ENCODE results near the gene SLC7A11.
"Not testable (repeated sequence)": the region's sequence is repeated elsewhere in the genome, so short reads cannot be mapped to it uniquely, and the experiment has no call there.

Gene SLC7A11

DNA sequence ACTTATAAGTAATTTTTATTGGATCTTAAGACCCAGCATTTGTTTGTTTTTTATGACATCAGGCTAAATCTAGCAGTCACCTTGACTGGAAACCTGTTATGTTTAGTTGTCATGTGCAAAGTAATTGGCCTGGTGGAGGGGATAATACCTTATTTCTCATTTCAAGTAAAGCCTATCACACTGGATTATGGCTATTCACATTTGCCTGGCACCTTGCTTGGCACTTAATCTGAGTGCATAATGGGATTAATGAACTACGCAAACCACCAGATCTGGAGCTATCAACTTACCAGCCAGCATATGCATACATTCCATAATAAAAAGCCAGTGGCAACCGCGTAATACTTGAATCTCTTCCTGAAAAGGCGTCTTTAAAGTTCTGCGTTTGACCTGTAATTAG, 23.2 kb downstream of the SLC7A11 start:
- Histone ChIP-seq H3K4ac (ENCODE audit: low read depth, low read length) (no peak overlapping the region), H2AK5ac (ENCODE audit: low read length) (no peak overlapping the region), H3K4me1 (ENCODE audit: control insufficient read depth, low read depth, low read length) (peaks cover 2% of the 10 kb centered on the region), H3K56ac (ENCODE audit: low read length) (no peak overlapping the region), H3K23ac (ENCODE audit: low read length) (no peak overlapping the region), H4K5ac (ENCODE audit: low read length) (no peak overlapping the region), H3K9ac (ENCODE audit: low read length) (no peak overlapping the region), H2BK15ac (replicated peaks; ENCODE audit: low read depth) (no peak overlapping the region), H3K27me3 (ENCODE audit: insufficient read depth, low read length, poor library complexity) (no peaks in the 10 kb centered on the region), H3K36me3 (ENCODE audit: control insufficient read depth, insufficient read depth, low read length) (peaks cover 2% of the 10 kb centered on the region), H3K4me3 (ENCODE audit: low read length) (no peak overlapping the region), H3K27ac (ENCODE audit: low read depth, low read length) (no peak overlapping the region), H2BK5ac (ENCODE audit: low read length) (no peak overlapping the region), H3K79me1 (ENCODE audit: low read length) (peaks cover 2% of the 10 kb centered on the region), H4K8ac (ENCODE audit: low read depth, low read length) (no peak overlapping the region), H3K4me2 (ENCODE audit: low read length) (no peak overlapping the region), H3K18ac (ENCODE audit: low read length) (no peak overlapping the region), H3K79me2 (ENCODE audit: control insufficient read depth, insufficient read depth, low read length) (no peaks in the 10 kb centered on the region), H2BK120ac (ENCODE audit: low read depth, low read length) (no peak overlapping the region)
- WGBS (ENCODE audit: extremely low coverage, insufficient coverage, low lambda C conversion rate): no CpG with 5 or more reads among the region's 5 CpGs
- no peak for DNase-seq

DNA sequence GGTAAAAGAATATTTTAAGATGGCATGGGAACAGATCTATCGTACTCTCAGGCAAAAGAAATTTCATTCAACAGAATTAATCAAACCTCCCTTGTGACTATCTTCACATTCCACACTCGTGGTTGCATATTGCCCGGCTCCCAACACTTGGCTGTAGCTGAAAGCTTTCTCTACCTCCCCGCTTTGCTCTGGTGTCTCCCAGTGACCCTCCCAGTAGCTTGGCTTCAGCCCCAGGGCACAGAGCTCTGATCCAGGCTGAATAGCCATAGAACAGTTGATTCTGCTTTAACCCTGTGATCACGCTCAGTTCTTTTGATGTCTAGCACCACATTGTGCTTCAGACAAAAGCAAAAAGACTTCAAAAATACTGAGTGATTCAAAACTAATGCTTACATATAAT, 24.6 kb downstream of the SLC7A11 start:
- DNase-seq: peak; percentile 80
- Histone ChIP-seq H3K27ac (ENCODE audit: low read depth, low read length) (no peak overlapping the region), H2AK5ac (ENCODE audit: low read length) (no peak overlapping the region), H3K36me3 (ENCODE audit: control insufficient read depth, insufficient read depth, low read length) (peaks cover 2% of the 10 kb centered on the region), H3K27me3 (ENCODE audit: insufficient read depth, low read length, poor library complexity) (no peaks in the 10 kb centered on the region), H3K79me1 (ENCODE audit: low read length) (peaks cover 2% of the 10 kb centered on the region), H3K23ac (ENCODE audit: low read length) (no peak overlapping the region), H3K79me2 (ENCODE audit: control insufficient read depth, insufficient read depth, low read length) (no peaks in the 10 kb centered on the region), H3K4me3 (ENCODE audit: low read length) (no peak overlapping the region), H3K56ac (ENCODE audit: low read length) (no peak overlapping the region), H3K4me2 (ENCODE audit: low read length) (no peak overlapping the region), H2BK15ac (replicated peaks; ENCODE audit: low read depth) (no peak overlapping the region), H3K18ac (ENCODE audit: low read length) (no peak overlapping the region), H4K8ac (ENCODE audit: low read depth, low read length) (no peak overlapping the region), H4K5ac (ENCODE audit: low read length) (no peak overlapping the region), H3K4me1 (ENCODE audit: control insufficient read depth, low read depth, low read length) (peaks cover 2% of the 10 kb centered on the region), H2BK120ac (ENCODE audit: low read depth, low read length) (no peak overlapping the region), H2BK5ac (ENCODE audit: low read length) (no peak overlapping the region), H3K4ac (ENCODE audit: low read depth, low read length) (no peak overlapping the region), H3K9ac (ENCODE audit: low read length) (no peak overlapping the region)
- WGBS (ENCODE audit: extremely low coverage, insufficient coverage, low lambda C conversion rate): no CpG with 5 or more reads among the region's 5 CpGs

DNA sequence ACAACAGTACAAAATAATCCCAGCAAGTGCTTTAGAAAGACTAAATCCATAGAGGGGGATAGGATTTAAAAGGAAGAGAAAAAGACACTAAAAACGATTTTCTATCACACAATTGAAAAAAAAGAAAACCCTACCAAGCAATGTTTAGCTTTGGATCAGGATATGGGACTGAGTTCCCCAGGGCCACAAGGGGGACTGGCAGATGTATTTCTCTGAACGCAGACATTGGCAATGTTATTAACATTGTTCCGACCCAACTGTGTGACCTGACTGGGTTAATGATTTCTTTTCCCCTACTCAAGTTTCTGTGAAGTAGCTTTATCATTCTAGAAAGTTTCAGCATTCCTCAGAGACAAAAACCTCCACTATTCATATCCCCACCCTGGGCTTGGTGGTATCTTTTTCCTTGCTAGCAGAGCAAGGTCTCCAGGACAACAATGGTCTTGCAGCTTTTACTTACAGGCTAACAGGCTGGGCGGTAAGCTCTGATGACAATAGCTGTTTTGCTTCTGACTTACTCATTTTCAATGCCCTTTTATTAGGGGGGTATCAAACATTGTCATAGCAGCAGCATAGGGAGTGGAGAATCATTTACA, 25.8 kb downstream of the SLC7A11 start:
- Histone ChIP-seq H4K8ac (ENCODE audit: low read depth, low read length) (no peak overlapping the region), H3K23ac (ENCODE audit: low read length) (no peak overlapping the region), H3K79me2 (ENCODE audit: control insufficient read depth, insufficient read depth, low read length) (no peaks in the 10 kb centered on the region), H3K9ac (ENCODE audit: low read length) (no peak overlapping the region), H3K4me1 (ENCODE audit: control insufficient read depth, low read depth, low read length) (peaks cover 2% of the 10 kb centered on the region), H3K79me1 (ENCODE audit: low read length) (peaks cover 2% of the 10 kb centered on the region), H3K4me3 (ENCODE audit: low read length) (no peak overlapping the region), H2AK5ac (ENCODE audit: low read length) (no peak overlapping the region), H4K5ac (ENCODE audit: low read length) (no peak overlapping the region), H3K18ac (ENCODE audit: low read length) (peak overlapping the region; percentile 75), H3K36me3 (ENCODE audit: control insufficient read depth, insufficient read depth, low read length) (peaks cover 2% of the 10 kb centered on the region), H3K27me3 (ENCODE audit: insufficient read depth, low read length, poor library complexity) (no peaks in the 10 kb centered on the region), H3K4ac (ENCODE audit: low read depth, low read length) (no peak overlapping the region), H3K27ac (ENCODE audit: low read depth, low read length) (peak overlapping the region; percentile 20), H2BK15ac (replicated peaks; ENCODE audit: low read depth) (no peak overlapping the region), H3K4me2 (ENCODE audit: low read length) (no peak overlapping the region), H3K56ac (ENCODE audit: low read length) (no peak overlapping the region), H2BK120ac (ENCODE audit: low read depth, low read length) (no peak overlapping the region), H2BK5ac (ENCODE audit: low read length) (no peak overlapping the region)
- no CpG with 5 or more reads among the region's 4 CpGs for WGBS (ENCODE audit: extremely low coverage, insufficient coverage, low lambda C conversion rate)
- peak; percentile 86 for DNase-seq

DNA sequence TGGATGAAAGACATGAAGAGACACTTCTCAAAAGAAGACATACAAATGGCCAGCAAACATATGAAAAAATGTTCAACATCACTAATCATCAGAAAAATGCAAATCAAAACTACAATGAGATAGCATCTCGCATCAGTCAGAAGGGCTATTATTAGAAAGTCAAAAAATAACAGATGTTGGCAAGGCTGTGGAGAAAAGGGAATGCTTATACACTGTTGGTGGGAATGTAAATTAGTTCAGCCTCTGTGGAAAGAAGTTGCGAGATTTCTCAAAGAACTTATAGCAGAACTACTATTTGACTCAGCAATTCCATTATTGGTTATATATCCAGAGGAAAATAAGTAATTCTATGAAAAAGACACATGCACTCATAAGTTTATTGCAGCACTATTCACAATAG, 31.6 kb downstream of the SLC7A11 start:
- not testable (repeated sequence) for DNase-seq
- WGBS (ENCODE audit: extremely low coverage, insufficient coverage, low lambda C conversion rate): no CpG with 5 or more reads among the region's 2 CpGs

DNA sequence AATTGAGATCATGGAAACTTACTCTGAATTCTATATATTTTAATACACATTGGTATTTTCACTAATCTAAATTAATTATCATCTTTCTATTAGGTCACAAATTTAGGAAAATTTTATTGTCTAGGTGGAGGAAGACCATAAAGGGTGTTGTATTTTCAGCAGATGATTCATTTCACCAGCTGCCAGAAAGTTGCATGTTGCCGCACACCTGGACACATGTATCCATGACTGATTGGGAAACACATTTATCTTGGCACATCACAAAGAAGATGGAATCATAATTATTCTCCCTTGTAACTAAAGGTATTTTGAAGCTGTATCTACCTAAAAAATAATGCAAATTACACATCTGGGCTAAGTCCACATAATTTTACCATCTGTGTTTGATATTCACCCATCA, 33.1 kb downstream of the SLC7A11 start:
- Histone ChIP-seq H3K79me2 (ENCODE audit: control insufficient read depth, insufficient read depth, low read length) (no peaks in the 10 kb centered on the region), H3K4ac (ENCODE audit: low read depth, low read length) (no peak overlapping the region), H2AK5ac (ENCODE audit: low read length) (no peak overlapping the region), H3K18ac (ENCODE audit: low read length) (no peak overlapping the region), H3K4me3 (ENCODE audit: low read length) (no peak overlapping the region), H3K4me1 (ENCODE audit: control insufficient read depth, low read depth, low read length) (no peaks in the 10 kb centered on the region), H4K8ac (ENCODE audit: low read depth, low read length) (no peak overlapping the region), H3K36me3 (ENCODE audit: control insufficient read depth, insufficient read depth, low read length) (no peaks in the 10 kb centered on the region), H3K9ac (ENCODE audit: low read length) (no peak overlapping the region), H3K27ac (ENCODE audit: low read depth, low read length) (no peak overlapping the region), H2BK15ac (replicated peaks; ENCODE audit: low read depth) (no peak overlapping the region), H3K27me3 (ENCODE audit: insufficient read depth, low read length, poor library complexity) (no peaks in the 10 kb centered on the region), H3K4me2 (ENCODE audit: low read length) (no peak overlapping the region), H3K23ac (ENCODE audit: low read length) (no peak overlapping the region), H3K56ac (ENCODE audit: low read length) (no peak overlapping the region), H4K5ac (ENCODE audit: low read length) (no peak overlapping the region), H2BK5ac (ENCODE audit: low read length) (no peak overlapping the region), H2BK120ac (ENCODE audit: low read depth, low read length) (no peak overlapping the region), H3K79me1 (ENCODE audit: low read length) (no peaks in the 10 kb centered on the region)
- no peak for DNase-seq
- no CpG with 5 or more reads among the region's 1 CpG for WGBS (ENCODE audit: extremely low coverage, insufficient coverage, low lambda C conversion rate)

More for the DNA sequence above, 31.6 kb downstream of the SLC7A11 start:
- not testable (repeated sequence) for H3K27ac ChIP-seq (ENCODE audit: low read depth, low read length); H3K4me2 ChIP-seq (ENCODE audit: low read length); H3K23ac ChIP-seq (ENCODE audit: low read length); H2BK120ac ChIP-seq (ENCODE audit: low read depth, low read length); H3K27me3 ChIP-seq (ENCODE audit: insufficient read depth, low read length, poor library complexity); H3K9ac ChIP-seq (ENCODE audit: low read length); H2BK15ac ChIP-seq (replicated peaks; ENCODE audit: low read depth); H4K5ac ChIP-seq (ENCODE audit: low read length); H2BK5ac ChIP-seq (ENCODE audit: low read length); H3K36me3 ChIP-seq (ENCODE audit: control insufficient read depth, insufficient read depth, low read length); H3K18ac ChIP-seq (ENCODE audit: low read length); H3K79me2 ChIP-seq (ENCODE audit: control insufficient read depth, insufficient read depth, low read length); H3K4ac ChIP-seq (ENCODE audit: low read depth, low read length); H3K4me3 ChIP-seq (ENCODE audit: low read length); H3K79me1 ChIP-seq (ENCODE audit: low read length); H3K4me1 ChIP-seq (ENCODE audit: control insufficient read depth, low read depth, low read length); H3K56ac ChIP-seq (ENCODE audit: low read length); H4K8ac ChIP-seq (ENCODE audit: low read depth, low read length); H2AK5ac ChIP-seq (ENCODE audit: low read length)

Data from mesendoderm (in vitro differentiated cells).